Ammon's horn (tissue), 1 donor: Measurements from ENCODE around the gene SPATA33.
A peak's percentile ranks its signal among the peaks of the same experiment; 100 is the strongest.

Source experiments
- DNase-seq: peaks from one replicate; pipeline ENCODE4 v3.0.0-alpha.2; 2016; ENCODE audit warnings: low spot score

The SPATA33 gene

DNA sequence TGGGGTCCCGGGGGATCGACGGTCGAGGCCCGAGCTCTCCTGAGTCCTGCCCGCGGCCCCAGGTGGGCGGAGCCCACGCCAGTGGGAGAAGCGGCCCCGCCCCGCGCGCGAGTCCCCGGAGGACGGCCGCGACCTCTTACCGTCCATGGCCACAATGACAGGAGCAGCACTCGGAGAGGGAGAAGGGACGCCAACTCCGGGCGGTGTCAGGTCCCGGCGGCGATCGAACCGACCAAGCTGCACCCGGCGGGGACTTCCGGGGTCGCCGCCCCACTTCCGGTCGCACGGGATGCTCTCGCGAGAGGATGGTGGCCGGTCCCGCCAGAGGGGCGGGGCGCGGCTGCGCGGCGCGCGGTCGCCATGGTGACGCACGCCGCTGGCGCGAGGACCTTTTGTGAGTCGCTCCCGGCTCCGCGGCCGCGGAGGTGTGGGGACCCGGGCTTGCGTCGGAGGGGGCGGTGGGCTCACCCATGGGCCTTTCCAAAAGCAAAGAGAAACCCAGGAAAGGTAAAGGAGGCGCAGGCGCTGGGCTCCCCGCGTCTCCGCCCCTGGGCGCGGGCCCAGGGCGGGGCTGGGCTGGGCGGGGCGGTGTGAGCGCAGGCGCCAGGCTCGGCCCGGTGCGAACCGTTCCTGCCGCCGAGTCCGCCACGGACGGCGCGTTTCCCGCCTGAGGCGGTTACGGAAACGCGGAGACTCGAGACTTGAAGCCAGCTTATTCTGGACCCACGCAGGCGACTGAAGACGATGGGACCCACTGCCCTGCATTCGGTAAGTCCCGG, at the start of gene SPATA33, which contains the start of gene CHMP1A:
TSS of gene SPATA33 (plus strand) at position 395 of the 779 bp plus-strand sequence. CDS start at position 471, 76 bp downstream.
TSS of gene CHMP1A (minus strand) at position 267 of the 779 bp plus-strand sequence. CDS start at position 147, 120 bp downstream.
- peak; percentile 88 for DNase-seq

DNA sequence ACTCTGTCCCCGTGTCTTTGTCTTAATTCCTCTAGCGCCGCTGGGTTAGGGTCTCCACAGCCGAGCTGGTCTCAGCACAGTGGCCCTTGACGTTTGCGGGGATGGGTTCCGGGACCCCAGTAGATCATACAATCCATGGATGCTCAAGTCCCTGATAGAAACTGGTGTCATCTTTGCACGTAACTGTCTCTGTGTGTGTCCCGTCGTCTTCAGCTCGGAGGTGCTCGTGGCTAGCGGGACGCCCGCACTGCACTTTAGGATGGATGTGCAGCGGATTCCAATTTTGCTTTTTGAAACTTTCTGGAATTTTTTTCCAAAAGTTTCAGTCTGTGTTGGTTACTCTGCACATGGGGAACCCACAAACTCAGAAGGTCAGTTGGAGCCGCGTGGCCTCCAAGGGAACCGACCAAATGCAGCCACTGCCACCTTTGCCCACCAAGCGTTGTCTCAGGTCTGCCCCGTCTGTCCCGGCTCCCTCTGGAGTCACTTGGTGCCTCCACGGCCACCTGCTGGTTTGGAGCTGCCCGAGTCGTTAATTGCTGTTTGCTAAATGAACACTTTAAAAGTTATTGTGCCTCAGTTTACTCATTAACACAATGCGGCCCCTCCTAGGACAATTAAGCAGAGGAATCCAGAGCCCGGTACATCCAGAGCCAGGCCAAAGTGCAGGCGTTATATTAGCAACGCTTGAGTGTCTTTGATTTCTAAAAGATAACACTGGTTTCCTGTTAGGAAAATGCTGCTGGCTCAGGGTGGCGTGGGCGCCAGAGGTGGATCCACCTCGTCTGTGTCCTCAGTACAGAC, 49.5 kb upstream of the SPATA33 start:
- no peak for DNase-seq

DNA sequence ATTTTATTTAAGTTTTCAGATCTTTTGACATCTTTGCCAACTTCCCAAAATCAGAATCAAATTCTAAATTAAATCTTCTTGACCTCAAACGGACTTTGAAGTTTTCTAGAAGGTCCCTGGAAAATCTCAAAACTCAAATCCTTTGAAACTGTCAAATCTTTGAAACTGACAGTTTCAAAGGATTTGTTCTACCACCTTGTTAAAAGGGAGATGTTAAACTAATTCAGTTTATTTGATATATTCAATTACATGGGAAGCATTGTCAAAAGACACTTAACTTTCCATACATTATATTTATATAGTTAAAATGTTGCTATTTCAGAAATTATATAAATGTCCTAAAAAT, 47.6 kb upstream of the SPATA33 start:
- no peak for DNase-seq

DNA sequence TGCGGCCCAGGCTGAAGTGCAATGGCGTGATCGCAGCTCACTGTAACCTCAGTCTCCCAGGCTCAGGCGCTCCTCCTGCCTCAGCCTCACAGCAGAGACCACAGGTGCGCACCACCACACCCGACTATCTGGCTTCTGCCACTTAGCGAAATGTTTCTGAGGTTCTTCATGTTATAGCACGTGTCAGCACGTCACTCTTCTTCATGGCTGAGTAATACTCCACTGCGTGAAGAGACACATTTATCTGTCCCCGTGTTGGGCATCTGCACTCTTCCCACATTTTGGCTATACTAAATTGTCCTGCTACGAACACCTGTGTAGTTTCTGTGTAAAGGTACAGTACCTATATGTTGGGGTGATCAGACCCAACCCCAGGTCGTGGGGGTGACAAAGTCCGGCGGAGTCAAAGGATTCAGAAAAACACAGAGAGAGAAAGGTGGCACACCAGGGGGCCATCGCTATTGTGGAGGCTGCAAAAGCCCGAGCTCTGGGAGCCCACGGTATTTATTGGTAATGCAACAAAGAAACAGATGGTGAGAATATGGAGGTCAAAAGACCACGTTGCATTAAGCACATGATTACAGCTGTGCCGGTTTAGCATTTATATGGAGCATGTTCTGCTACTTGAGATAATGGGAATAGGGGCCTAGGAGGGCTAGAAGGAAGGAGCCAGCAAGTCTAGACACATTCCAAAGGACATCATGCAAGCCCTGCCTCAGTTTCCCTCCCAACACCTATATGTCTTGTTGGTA, 45.0 kb upstream of the SPATA33 start:
- no peak for DNase-seq

DNA sequence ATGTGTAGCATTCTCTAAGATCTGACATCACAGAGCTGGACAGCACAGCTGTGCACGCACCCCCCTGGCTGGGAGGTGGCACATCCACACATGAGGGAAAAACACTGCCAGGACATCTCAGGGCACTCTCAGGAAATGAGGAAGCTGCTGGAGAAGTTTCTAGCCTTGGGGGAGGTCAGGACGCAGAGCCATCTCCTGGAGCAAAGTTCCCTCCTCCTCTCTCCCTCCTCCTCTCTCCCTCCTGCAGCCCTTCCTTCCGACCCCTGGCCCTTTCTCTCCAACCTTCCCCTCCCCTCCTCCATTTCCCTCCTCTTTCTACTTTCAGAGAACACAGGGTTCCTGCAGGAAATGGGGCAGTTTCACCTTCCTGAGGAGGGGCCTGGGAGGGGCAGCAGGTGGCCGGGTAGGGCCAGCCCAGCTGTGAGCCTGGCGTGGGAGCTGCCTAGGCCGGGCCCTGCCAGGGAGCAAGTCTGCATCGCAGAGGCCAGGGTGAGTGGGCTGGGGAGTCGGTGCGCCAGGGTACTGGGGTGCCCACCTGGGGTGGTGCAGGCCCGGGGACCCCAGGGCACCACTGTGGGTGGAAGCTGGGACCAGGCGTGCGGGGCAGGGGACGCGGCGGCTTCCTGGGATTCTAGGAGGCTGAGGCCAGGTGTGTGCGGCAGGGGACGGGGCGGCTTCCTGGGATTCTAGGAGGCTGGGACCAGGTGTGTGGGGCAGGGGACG, 44.2 kb upstream of the SPATA33 start, which contains the start of gene DPEP1:
TSS of gene DPEP1 (plus strand) at position 412 of the 723 bp plus-strand sequence. CDS start 16,769 bp downstream, outside the sequence.
- DNase-seq, result no peak

DNA sequence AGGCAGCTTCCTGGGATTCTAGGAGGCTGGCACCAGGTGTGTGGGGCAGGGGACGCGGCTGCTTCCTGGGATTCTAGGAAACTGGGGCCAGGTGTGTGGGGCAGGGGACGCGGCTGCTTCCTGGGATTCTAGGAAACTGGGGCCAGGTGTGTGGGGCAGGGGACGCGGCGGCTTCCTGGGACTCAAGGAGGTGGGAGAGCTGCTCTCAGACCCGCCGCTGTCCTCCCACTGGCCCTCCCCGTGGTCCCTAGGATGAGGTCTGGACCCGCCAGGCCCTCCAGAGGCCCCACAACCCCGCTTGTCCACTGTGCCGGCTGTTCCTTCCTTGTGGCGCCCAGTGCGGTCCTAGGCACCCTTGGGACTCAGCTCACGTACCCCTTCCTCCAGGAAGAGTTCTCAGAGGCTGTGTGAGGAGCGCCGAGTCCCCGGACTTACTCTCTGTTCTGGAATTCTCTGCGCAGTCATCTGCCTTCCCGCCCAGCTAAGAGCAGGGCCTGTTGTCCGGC, 43.6 kb upstream of the SPATA33 start:
- no peak for DNase-seq

DNA sequence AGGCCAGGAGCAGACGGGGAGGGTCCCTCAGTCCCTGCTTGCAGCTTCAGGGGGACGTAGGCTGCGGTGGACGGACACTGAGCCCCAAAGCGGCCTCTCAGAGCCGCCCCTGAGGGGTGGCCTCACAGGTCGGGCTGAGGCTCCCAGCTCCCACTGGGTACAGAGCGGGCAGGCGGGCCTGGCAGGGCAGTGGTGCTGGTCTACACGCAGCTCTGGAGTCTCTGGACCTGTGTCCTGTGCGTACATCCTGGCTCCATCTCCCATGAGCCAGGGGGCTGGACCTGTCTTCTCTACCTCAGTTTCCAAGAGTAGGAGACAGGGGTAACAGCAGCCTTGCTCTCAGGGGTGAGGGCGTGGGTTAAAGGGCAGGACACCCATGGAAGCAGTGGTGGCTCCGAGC, 42.5 kb upstream of the SPATA33 start:
- no peak for DNase-seq

DNA sequence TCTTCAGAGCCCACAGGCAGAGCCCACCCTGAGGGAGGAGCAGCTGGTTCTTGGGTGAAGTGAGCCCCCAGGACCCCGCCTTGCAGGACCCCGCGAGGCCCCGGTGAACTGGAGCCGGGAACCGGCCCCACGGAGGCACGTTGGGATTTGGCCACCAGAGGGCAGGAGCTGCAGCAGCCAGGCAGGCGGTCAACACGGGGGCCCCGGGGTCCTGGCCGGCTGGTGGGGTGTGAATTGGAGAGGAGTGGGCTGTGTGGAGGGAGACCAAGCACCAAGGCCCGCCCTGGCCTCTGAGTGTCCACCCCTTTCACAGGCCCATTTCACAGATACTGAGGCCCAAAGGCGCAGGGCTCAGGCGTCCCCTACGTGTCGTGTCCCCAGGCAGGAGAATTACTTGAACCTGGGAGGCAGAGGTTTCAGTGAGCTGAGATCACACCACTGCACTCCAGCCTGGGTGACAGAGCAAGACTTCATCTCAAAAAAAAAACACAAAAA, 42.0 kb upstream of the SPATA33 start:
- DNase-seq, result no peak

DNA sequence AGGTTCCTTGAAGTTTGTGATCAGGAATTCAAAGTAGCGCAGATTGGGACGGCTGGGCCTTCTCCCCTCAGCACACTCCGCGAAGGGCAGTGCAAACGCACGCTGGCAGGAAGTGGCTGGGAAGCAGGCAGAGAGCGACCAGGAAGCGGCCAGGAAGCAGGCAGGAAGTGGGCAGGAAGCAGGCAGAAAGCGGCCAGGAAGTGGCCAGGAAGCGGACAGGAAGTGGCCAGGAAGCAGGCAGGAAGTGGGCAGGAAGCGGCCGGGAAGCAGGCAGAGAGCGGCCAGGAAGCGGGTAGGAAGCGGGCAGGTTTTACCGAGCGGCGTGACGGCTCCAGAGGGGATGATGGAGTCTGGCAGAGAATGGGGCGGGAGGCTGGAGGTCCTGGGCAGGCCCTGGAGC, 41.0 kb upstream of the SPATA33 start:
- no peak for DNase-seq

DNA sequence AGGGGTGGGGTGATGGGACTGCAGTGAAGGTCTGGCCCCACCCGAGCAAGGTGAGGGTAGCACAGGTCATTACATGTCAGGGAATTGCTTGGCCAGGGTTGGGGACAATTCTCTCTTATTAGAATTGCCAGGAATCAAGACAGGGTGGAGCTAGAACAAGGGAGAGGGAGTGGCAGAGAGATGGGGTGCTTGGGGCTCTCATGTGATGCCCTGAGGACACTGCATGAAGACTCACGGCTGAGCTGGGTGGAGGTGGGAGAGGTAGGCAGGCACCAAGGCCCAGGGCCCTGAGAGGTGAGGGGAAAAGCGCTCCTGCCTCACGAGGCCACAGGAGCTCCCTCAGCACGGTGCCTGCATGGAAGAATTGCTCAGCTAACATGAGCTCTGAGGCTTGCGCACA, 40.6 kb upstream of the SPATA33 start:
- DNase-seq, result no peak

DNA sequence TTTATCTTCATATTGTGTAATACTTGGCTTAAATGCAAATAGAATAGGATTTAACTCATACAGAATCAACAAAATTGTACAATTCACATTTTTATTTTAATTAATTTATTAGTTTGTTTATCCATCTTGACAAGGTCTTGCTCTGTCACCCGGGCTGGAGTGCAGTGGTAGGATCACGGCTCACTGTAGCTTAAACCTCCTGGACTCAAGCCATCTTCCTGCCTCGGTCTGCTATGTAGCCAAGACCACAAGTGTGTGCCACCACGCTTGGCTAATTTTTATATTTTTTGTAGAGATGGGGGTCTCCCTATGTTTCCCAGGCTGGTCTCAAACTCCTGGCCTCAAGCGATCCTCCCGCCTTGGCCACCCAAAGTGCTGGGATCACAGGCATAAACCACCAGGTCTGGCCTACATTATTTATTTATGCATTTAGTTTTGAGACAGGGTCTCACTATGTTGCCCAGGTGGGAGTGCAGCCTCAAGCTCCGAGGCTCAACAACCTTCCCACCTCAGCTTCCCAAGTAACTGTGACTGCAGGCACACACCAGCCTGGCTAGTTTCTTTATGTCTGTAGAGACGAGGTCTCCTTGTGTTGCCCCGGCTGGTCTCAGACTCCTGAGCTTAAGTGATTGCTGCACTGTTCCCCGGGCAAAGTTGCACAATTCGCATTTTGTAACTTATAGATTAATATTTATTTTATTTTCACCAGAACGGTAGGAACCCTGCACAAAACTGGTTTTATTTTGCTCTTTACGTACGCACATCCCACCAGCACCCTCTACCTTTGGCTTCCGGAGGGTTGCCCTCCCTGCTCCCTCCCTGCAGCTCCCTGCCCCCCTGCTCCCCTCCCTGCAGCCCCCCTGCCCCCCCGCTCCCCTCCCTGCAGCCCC, 39.3 kb upstream of the SPATA33 start:
- no peak for DNase-seq

DNA sequence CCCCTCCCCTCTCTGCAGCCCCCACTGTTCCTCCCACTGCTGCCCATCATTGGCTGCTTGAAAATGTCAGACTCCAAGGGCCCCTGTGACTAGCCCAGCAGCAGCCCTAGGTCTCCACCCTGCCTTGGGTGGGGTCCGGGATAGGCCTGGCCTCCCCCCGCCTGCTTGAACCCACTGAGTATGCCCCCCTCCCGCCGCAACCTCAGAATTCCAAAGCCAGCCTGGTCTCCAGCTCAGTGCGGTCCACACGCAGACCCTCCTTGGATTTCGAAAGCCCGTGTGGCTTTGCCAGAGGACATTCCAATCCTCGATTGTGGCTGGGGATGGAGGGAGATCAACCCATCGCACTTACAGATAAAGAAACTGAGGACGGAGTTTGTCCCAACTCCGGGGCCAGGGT, 37.8 kb upstream of the SPATA33 start:
- no peak for DNase-seq

DNA sequence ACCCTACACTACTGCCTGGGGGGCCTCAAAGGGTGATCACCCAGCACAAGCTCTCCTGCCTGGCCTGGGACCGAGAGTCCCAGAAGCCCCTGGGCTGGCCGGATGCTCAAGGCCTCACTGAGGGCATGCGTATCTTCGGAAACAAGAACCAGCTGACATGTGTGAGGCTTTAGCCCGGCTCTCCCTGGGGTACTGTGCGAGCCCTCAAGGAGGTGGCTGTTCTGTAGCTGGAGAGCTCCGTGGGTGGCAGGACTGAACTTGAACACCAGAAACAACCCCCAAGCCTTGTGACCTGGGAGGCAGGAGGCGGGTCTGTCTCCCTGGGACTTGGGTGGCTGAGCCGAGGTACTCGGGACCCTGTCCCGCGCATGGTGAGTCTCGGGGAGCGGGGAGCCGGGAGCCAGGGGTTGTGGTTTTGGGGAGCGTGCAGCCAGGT, 37.2 kb upstream of the SPATA33 start:
- no peak for DNase-seq

DNA sequence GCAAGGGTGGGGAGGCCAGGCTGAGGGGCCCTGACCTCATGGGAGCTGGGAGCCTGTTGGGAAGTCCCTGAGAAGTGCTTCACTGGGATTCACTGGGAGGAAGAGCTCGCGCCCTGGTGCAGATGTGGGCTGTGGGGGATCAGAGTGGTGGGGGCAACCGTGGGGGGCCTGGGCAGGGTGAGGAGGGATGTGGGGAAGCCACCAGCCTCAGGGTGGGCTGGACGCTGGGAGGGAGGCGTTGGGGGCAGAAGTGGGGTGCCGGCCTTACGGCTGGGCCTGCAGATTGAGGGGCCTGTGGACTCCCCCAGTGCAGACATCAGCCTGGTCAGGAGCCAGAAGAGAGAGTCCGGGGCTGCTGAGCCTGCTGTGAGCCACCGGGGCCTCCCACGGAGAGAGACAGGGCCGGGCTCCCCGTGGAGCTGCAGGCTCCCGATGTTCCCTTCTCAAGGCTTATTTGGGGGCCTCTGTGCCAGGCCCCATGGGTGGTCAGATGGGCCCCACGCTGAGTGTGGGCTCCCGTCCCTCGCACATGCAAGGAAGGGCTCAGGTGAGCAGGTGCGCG, 36.4 kb upstream of the SPATA33 start:
- no peak for DNase-seq

DNA sequence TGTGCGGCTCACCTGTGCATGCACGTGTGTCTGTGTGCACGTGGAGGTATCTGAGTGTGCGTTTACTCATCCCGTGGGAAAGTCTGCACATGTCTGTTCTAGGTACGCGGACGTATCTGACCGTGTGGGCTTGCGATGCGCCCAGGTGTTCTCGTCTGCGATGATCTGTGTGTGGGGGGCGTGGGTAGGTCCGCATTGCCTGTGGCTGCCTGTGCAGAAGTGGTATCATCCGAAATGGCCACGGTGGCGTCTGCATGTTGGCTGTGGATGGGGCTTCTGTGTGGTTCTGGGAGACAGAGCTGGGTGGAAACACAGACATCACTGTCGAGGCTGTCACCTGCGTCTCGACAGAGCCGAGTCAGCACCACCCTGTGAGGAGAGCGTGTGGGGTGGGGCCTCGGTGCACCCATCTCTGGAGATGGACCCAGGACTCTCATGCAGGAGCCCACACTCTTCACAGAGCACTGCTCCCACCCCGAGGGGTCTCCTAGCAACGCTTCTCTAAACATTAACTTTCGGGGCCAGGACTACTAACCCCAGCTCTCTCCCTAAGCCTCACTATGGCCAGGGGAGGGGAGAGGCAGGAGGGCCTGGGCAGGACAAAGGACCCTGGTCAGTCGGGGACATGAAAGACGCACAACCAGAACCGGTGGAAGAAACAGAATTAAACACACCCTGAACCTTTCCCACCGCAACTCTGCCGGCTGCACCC, 35.8 kb upstream of the SPATA33 start:
- DNase-seq, result no peak

DNA sequence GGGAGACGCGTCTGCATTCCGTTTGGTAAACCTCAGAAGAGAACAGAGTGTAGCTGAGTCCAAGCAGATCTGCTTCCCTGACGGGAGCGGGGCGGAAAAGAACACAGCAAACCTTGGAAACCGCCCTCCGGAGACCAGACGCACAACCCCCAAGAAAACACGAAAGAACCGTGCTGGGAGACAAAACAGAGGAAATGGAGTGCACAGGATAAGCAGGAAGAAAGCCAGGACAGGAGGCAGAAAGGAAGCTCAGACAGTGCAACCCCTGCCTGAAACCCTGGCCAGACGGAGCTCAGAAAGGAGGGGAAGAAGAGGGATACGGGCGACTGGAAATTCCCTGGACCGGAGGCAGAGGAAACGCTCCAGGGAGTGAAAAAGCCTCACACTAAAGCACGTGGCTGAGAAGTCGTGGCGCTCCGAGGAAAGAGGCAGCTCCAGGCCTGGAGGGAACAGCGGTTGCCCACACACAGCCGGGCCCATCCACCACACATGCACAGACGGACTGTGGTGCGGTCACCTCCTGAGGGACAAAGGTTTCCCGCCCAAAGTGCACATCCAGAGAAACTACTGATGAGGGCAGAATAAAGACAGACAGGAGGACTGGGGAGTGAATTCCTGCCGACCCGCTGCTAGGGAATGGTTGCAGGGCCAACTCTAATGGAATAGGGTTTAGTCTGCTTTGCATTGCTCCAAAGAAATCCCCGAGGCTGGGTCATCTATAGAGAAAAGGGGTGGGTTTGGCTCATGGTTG, 34.0 kb upstream of the SPATA33 start:
- no peak for DNase-seq

DNA sequence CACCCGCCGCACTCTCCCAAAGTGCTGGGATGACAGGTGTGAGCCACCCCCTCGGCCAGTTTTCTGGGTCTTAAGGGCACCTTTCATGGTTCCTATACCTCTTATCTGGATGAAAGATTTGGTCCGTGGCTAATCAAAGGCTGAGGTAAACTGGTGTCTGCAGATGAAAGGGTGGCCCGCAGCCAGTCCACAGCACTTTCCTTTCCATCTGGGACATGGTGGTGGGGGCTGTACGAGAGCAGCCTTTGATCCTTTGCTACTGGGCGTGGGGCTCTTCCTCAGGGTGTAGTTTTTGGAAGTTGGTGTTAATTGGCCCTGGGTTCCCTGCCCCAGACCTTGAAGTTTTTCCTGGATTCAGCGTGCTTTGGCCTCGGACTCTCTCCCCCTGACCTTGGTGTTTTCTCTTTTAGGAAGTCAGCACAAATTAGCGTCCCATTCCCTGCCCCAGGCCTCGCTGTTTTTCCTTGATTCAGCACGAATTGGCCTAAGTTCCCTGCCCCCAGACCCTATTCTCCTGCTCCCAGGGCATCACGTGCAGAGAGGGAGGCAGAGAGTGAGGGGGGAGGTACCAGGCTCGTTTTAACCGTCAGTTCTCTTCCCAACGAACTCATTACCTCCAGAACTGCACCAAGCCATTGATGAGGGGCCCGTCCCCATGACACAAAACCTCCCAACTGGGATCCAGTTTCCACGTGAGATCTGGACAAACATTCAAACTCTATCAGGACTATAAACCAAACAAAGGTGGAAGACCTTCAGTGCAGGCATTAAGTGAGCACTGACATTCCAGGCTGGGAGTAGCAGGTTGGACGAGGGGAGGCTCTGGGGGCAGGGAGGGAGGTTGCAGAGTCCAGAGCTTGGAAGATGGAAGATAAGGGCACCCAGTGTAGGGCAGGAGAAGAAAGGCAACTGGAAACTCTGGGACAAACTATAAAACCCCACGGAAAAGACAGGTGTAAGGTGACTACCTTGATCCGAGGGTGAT, 32.6 kb upstream of the SPATA33 start:
- no peak for DNase-seq
